Suppressor macrophage treated with lipopolysaccharide for 4 hours (primary cell): ENCODE results near the gene FFAR4.

Source experiments
- DNase-seq: peaks from one replicate; pipeline ENCODE4 v3.0.0-alpha.2; 2020

FFAR4 gene

DNA sequence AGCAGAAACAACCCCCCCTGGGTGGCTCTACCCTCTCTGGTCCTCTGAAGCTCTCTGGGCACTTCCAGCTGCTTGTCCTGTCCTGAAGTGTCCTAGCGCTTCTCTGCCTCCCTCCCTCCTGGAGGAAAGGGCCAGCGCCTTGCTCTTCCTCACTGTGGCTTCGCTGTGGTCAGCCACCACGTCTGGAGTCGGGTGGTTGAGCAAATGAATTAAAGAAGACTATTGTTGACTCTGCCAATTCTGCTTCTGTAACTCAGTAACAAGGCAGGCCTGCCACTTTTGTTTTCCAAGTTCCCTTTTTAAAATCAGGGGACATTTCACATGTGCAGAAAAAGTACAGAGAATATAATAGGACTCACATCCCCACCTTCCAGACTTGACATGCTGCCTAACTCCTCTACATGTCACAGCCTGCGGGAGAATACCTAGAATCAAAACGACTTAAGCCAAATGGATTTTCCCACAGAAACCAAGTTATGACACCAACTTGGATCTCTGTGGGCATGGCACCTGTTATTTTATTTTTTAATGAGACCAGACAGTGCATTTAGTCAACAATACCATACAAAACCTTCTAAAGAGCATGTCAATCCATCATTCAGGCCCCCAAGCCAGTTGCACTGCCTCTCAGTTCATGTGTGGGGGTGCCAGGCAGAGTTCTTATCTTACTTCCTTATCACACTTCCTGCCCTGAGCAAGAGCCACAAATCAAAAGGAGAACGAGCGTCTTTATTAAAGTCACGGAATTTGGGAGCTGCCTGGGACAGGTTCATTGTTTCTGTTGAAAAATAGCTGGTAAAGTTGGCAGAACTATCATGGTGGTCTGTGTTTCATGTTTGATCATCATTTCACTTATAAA lies 6.8 kb downstream of the FFAR4 start:
- peak; percentile 66 for DNase-seq

DNA sequence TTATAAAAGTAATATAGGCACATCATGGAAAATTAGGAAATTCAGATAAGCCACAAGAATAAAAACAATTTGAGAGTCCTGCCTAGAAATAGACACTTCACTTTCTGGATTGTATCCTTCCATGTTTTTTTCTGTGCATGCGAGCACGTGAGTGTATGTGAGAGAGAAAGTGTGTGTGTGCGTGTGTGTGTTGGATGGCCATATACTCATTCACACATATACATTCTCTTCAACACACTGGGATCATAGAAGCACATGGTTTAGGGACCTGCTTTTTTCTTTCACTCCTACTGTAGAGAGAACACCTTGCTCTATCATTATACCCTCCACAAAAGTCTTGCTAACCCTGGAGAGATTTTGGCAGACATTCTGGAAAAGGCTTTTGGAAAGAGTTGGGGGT lies 7.5 kb downstream of the FFAR4 start:
- no peak for DNase-seq

GRCh38 chr10:93576888-93577287 lies 10.4 kb downstream of the FFAR4 start:
- no peak for DNase-seq

DNA sequence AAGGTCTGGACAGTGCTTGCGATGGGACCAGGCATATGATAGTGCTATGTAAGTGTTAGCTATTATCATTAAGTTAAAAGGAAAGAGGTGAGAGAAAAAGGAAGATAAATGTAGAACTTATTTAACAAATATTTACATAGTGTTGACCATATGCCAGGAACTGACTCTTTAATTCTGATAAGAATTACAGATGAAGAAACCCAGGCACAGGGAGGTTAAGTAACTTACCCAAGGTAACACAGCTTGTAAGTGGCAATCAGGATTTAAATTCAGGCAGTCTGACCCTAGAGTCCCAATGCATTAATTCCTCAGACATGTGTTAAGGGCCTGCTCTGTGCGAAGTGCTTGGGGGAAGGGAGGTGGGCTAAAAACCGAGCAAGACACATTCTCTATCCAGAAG lies 11.1 kb downstream of the FFAR4 start:
- DNase-seq = no peak

DNA sequence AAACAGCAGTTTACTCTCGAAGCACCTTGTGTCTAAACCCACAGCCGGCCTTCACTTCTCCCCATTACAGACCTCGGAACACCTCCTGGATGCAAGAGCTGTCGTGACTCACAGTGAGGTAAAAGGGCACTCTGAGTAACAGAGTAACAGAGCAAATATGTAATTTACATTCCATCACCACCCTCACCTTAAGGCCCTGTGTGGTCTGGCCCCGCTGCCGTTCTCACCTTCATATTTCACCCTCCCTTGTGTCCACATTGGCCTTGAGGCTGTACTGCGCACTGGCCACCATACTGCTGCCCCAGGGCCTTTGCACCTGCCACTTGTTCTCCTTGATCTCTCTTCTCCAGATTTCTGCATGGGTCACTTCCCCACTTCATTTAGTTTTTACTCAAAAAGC lies 12.6 kb downstream of the FFAR4 start:
- no peak for DNase-seq

DNA sequence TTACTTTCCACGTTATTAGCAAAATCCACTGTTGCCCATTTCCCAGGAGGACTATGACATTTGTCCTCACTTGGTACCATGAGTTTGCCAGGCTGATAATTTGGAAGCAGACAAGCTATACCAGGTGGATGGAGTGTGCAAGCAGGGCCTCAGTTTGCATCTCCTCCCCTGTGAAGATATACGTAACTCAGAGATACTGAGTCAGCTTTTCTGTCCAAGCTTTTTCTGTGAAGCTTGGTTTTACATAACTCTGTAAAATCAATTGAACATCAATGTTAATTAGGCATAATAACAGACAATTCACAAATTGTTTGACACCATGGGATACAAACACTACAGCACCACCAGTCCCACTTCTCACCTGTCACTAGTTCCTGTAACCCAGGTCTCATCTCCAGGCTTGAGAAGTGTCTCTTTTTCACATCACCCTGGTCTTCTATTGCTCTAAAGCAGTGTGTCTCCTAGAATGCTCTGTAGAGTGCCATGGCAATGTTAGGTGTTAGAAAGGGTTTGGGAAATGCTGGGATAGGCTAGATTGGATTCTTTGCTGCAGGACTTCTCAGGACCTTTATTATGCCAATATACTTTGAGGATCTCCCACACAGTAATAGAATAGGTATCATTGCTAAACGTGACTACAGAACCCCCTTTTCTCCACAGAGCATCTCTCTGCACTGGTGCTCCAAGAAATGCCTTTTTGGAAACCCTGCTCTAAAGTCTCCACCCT lies 13.7 kb downstream of the FFAR4 start:
- DNase-seq = no peak

- DNase-seq = no peak
Observed at GRCh38 chr10:93580828-93581227, 14.4 kb downstream of the FFAR4 start.

DNA sequence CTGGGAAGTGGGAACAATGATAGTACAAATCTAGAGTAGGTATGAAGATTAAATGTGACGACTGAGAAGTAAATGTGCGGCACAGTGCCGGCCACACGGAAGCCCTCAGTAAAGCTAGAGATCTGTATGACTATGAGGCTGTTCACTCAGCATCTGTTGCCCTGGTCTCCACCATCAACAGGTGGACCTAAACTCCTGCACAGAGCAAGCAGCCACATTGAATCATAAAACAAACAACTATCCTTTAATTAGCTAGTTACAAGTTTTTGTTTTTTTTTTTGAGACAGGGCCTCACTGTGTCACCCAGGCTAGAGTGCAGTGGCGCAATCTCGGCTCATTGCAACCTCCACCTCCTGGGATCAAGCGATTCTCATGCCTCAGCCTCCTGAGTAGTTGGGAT lies 18.0 kb downstream of the FFAR4 start:
- no peak for DNase-seq

DNA sequence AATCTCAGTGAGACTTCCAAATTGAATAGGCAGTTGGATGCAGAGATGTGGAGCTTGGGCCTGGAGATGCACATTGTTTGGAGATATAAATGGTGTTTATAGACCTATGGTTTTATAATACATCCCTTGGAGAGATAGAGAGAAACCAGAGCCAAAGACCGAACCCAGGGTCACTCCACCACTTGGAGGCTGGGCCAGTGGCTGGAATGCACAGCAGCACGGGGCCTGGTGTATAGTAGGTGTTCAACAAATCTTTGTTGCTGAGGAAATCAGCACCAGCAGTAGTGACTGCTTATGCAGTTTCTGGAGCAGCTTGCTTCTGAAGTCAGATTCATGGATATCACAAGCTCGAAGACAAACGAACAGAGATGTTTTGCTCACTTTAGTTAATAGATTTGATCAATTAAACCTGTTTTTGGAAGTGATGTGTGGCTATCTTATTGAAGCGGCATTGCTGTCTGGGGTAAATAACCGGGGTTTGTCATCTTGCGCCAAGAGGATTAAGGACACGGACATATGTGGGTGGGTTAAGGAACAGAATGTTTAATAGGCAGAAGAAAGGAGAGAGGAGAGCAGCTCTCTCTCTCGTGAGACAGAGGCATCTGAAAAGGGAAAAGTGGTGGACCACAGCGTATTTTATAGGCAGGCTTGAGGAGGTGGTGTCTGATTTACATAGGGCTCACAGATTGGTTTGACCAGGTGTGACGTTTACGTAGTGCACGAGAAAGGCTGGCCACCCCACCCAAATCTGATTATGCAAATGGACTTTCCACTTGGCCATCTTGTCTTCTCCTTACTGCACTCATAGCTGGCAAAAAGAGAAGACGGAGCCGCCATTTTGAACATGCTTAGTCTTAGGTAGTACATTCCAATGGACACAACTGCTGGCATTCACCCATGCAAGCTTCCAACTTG lies 23.4 kb downstream of the FFAR4 start:
- DNase-seq = no peak

- DNase-seq = no peak
Observed at GRCh38 chr10:93590638-93591037, 24.2 kb downstream of the FFAR4 start.

- peak; percentile 23 for DNase-seq
Observed at GRCh38 chr10:93591065-93591808, 24.8 kb downstream of the FFAR4 start.

- no peak for DNase-seq
Observed at GRCh38 chr10:93593254-93593653, 26.8 kb downstream of the FFAR4 start.

DNA sequence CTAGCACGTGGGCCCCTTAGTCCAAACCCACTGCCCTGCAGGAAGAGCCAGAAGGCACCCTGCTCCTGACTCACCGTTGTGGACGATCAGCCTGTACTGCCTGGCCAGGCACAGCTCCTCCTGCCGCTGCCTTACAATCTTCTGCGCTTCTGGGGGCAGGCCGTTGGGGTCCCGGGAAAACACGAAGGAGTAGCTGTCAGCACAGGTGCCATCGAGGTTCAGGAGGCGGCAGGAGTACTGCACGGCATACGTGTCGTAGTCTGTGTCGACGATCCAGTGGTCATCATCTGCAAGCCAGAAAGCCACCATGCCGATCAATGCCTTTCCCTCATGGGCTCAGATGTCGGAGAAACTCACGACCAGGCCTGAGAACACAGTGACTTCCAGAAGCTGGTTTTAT lies 27.3 kb downstream of the FFAR4 start:
- DNase-seq = no peak

- DNase-seq = no peak
Observed at GRCh38 chr10:93594518-93594917, 28.1 kb downstream of the FFAR4 start.

DNA sequence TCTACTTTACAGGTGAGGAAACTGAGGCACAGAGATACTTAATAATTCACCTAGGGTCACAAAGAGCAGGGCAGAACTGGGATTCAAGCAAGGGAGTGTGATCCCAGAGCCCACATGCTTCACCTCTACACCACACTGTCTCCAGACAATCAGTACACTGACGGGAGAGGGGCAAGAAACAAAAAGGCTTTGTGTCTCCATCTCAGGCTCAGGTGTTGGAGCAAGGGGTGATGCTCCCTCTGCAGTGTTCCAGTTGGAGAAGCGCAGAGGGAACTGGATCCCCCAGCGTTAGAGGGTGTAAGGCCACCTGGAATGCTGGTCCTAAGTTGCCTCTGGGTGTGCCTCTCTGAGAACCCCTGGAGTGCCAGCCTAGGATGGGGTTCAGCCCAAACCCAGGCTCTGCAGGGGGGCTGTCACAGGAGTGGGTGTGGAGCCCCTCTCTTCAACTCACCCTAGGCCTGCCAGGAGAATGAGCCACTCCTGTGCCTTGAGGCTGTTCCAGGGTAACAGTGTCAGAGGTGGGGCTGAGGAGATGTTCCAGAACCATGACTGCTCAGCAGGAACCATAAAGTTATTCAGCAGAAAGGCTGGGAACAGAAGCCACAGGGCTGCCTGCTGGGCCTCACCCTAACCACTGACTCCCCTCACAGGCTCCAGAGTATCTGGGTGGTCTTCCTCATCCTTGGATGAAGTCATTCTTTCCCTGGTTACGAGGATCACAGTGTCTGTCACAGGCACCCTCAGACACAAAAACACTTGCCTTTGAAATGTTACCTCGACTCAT lies 29.1 kb downstream of the FFAR4 start:
- no peak for DNase-seq

- DNase-seq = no peak
Observed at GRCh38 chr10:93596539-93596938, 30.1 kb downstream of the FFAR4 start.

GRCh38 chr10:93597075-93597599 lies 30.7 kb downstream of the FFAR4 start:
- DNase-seq = no peak

GRCh38 chr10:93598157-93598556 lies 31.7 kb downstream of the FFAR4 start:
- peak; percentile 31 for DNase-seq

DNA sequence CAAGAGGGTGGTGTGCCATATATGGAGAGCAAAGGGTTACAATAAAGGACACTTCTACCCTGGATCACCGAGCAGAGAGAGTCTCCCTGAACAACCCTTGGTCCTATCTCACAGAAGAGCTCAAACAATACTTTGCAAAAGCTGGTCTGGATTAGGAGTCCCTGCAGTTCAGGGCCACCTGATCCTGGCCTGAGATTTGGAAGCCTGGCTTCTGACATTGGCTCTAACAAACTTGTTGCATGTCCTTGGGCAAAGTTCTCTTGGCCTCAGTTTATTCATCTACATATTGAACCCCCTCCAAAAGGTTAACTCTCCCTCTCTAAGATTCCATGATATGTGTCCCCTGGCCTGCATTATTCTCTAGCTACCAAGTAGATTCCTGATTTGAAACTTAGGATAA lies 32.9 kb downstream of the FFAR4 start:
- no peak for DNase-seq

DNA sequence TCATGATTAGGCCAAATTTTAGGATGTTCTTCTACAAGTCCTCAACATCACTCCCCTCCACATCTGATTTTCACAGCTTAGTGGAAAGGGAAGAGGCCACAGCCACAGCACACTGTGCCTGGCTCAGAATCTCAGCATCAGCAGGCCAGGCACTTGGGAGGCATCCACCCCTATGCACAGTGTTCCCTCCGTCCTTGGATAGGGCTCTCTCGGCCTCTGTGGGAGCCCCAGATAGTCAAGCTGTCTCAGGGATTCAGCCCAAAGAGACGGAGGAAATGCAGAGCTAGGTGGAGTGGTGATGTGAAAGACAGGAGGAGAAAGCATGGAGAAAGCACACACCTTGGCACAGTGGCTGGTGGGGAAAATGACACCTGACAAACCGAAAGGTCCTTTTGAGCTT lies 33.3 kb downstream of the FFAR4 start:
- no peak for DNase-seq

DNA sequence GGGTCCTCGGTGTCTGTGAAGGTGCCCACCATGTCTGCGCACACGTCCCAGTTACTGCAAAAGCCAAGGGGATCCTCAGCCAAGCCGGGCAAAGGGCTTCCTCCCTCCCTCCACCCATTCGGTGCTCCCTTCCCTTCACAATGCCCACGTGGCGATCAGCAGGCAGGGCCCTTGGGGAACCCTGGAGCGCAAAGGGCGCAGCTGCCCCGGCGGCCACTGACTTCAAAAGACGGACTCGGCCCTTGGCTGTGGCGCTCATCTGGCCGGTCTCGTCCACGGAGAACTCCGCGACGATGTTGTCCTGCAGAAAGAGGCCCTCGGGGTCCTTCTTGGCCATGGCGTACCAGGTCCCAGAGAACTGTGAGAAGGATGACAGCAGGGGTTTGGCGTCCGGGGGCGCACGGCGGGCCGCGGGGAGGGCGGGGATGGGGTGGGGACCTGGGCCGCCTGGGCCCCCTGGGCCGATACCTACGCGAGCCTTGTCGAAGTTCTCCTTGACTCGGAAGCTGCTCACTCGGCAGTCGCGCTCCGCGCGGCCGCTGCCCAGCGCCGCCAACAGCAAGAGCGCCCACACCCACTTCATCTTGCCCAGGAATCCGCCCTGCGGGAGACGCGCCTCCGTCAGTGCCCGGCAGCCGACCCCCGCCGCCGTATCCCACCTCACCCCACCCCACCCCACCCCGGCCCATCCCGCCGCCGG lies 34.1 kb downstream of the FFAR4 start:
- DNase-seq = peak; percentile 8
